Left ventricle myocardium inferior (tissue), 1 donor: ENCODE results near the gene OR5AS1. TPM values are rescaled to one million over a fixed set of nuclear protein-coding genes. Genes with fewer than 3 reads are reported as not detected.
"Not testable (repeated sequence)": the region's sequence is repeated elsewhere in the genome, so short reads cannot be mapped to it uniquely, and the experiment has no call there.

Experiments used
- DNase-seq: peaks from one replicate; pipeline ENCODE4 v3.0.0-alpha.2; 2020
- H3K27ac ChIP-seq: fragments of 200-600 bp; replicated peaks from 2 replicates; pipeline ENCODE4 v1.8.0; 2021
- H3K27me3 ChIP-seq: fragments of 200-600 bp; 2 replicates; pipeline ENCODE4 v1.8.0; 2021; ENCODE audit warnings: low read depth
- H3K36me3 ChIP-seq: fragments of 200-600 bp; 2 replicates; pipeline ENCODE4 v1.8.0; 2021
- H3K4me1 ChIP-seq: fragments of 200-600 bp; 2 replicates; pipeline ENCODE4 v1.8.0; 2021
- H3K4me3 ChIP-seq: fragments of 200-600 bp; 2 replicates; pipeline ENCODE4 v1.8.0; 2021; ENCODE audit warnings: mild to moderate bottlenecking, moderate library complexity
- H3K9me3 ChIP-seq: fragments of 200-600 bp; replicated peaks from 2 replicates; pipeline ENCODE4 v1.8.0; 2021
- CTCF ChIP-seq: fragments of 200-600 bp; IDR thresholded peaks from 2 replicates; pipeline ENCODE4 v1.8.0; 2021; ENCODE audit warnings: antibody characterized with exemption, mild to moderate bottlenecking, borderline replicate concordance
- intact Hi-C: fragments of 100-400 bp; cut with micrococcal nuclease; formaldehyde crosslinking; loops from one replicate; pipeline ENCODE4 v1.11.0; 2022
- total RNA-seq: library from RNA; stranded (reverse); fragmentation: NEBNext Ultra II Directional; extraction: Animal tissue kit (Norgen Biotek cat#: 25700); gene quantifications from one replicate; pipeline ENCODE4 v1.2.1, GENCODE V29; 2021
- donor health status: DM: no; HTN: yes; CAD: no; lungs with severe emphysema.

Gene OR5AS1
- total RNA-seq, 1 donor from 2014 or later: not detected

DNA sequence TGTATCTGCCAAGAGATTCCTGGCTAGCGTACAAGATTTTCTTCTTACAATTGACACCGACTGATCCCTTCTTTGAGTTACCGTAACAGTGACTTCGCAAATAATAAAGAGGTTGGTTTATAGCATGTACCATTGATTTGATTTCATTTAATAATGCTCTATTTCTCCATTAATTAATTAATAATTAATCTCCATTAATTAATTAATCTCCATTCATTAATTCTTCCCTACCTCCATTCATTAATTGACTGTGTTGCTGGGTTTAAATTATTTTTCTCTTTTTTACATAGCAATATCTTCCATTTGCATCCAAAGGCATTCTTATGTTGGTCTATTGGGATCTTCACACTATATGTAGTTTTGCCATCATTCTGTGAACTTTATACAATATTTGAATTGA lies 21.0 kb downstream of the OR5AS1 start:
- intact Hi-C loops: no loop called here
- Histone ChIP-seq H3K4me3 (no peak overlapping the region), H3K4me1 (no peaks in the 10 kb centered on the region), H3K9me3 (peaks cover 14% of the 10 kb centered on the region), H3K36me3 (no peaks in the 10 kb centered on the region), H3K27me3 (no peaks in the 10 kb centered on the region), H3K27ac (no peak overlapping the region)
- DNase-seq: no peak
- TF ChIP-seq CTCF: no peak

- H3K4me3 ChIP-seq: no peak overlapping the region
- no peak overlapping the region for H3K27ac ChIP-seq
- intact Hi-C loops: no loop called here
- no peaks in the 10 kb centered on the region for H3K4me1 ChIP-seq
- TF ChIP-seq CTCF: no peak
- H3K36me3 ChIP-seq: no peaks in the 10 kb centered on the region
- H3K27me3 ChIP-seq: no peaks in the 10 kb centered on the region
- H3K9me3 ChIP-seq: peaks cover 10% of the 10 kb centered on the region
- DNase-seq: no peak
Measured at GRCh38 chr11:56049487-56049886, 22.0 kb downstream of the OR5AS1 start.

DNA sequence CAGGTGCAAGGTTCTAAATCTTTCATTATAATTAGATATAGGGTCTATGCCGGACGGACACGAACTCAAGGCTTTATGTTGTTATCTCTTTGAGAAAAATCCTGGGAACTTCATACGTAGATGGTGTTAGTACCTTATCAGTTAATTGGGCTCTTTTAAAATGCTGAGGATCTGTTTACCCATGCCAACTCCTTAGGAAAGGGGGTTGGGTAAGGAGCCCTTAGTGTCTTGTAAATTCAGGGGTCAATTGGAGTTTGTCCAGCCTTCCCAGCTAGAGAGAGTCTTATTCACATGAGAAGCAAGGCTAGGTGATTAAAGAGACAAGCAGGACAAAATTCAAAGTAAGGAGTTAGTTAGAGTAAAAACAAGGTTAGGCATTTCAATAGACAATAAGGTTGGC lies 28.9 kb downstream of the OR5AS1 start:
- intact Hi-C loops, H3K4me3 ChIP-seq, DNase-seq, H3K9me3 ChIP-seq, H3K27me3 ChIP-seq, H3K27ac ChIP-seq, H3K4me1 ChIP-seq, H3K36me3 ChIP-seq: not testable (repeated sequence)

GRCh38 chr11:56057661-56058237 lies 30.3 kb downstream of the OR5AS1 start:
- intact Hi-C loops, H3K9me3 ChIP-seq, H3K27ac ChIP-seq, H3K4me1 ChIP-seq, DNase-seq, H3K4me3 ChIP-seq, H3K27me3 ChIP-seq, H3K36me3 ChIP-seq: not testable (repeated sequence)

DNA sequence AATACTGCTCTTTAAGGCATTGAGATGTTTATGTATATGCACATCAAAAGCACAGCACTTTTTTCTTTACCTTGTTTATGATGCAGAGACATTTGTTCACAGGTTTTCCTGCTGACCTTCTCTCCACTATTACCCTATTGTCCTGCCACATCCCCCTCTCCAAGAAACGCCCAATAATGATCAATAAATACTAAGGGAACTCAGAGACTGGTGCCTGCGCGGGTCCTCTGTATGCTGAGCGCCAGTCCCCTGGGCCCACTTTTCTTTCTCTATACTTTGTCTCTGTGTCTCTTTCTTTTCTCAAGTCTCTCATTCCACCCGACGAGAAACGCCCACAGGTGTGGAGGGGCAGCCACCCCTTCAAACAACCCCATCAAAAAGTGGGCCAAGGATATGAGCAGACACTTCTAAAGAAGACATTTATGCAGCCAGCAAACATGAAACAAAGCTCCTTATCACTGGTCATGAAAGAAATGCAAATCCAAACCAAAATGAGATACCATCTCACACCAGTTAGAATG lies 30.9 kb downstream of the OR5AS1 start:
- H3K27me3 ChIP-seq, DNase-seq, H3K27ac ChIP-seq, intact Hi-C loops, H3K4me3 ChIP-seq, H3K36me3 ChIP-seq, H3K9me3 ChIP-seq, H3K4me1 ChIP-seq: not testable (repeated sequence)

GRCh38 chr11:56066980-56067379 lies 39.5 kb downstream of the OR5AS1 start:
- Histone ChIP-seq H3K4me1 (no peaks in the 10 kb centered on the region), H3K4me3 (no peak overlapping the region), H3K36me3 (no peaks in the 10 kb centered on the region), H3K9me3 (peaks cover 21% of the 10 kb centered on the region), H3K27me3 (no peaks in the 10 kb centered on the region), H3K27ac (no peak overlapping the region)
- no peak for TF ChIP-seq CTCF
- intact Hi-C loops: no loop called here
- DNase-seq: no peak

Other genes with a start within 250 kb of the OR5AS1 start
- not detected for gene OR5D14, start 232.1 kb upstream of the OR5AS1 start, total RNA-seq
- gene OR5L1, start 216.3 kb upstream of the OR5AS1 start, total RNA-seq: not detected
- gene OR5D18, start 208.0 kb upstream of the OR5AS1 start, total RNA-seq: not detected
- gene OR5L2, start 200.4 kb upstream of the OR5AS1 start, total RNA-seq: not detected
- not detected for gene OR5D16, start 188.9 kb upstream of the OR5AS1 start, total RNA-seq
- gene TRIM51, start 144.4 kb upstream of the OR5AS1 start, total RNA-seq: not detected
- not detected for gene OR5W2, start 113.1 kb upstream of the OR5AS1 start, total RNA-seq
- not detected for gene OR5I1, start 91.3 kb upstream of the OR5AS1 start, total RNA-seq
- gene OR10AG1, start 57.7 kb upstream of the OR5AS1 start, total RNA-seq: not detected
- not detected for gene OR5F1, start 33.0 kb upstream of the OR5AS1 start, total RNA-seq
- not detected for gene OR8I2, start 65.7 kb downstream of the OR5AS1 start, total RNA-seq
- gene OR8H2, start 76.0 kb downstream of the OR5AS1 start, total RNA-seq: not detected
- not detected for gene OR8H3, start 94.7 kb downstream of the OR5AS1 start, total RNA-seq
- gene OR8J3, start 112.5 kb downstream of the OR5AS1 start, total RNA-seq: not detected
- gene OR8K5, start 132.7 kb downstream of the OR5AS1 start, total RNA-seq: not detected
- not detected for gene OR5J2, start 149.0 kb downstream of the OR5AS1 start, total RNA-seq
- not detected for gene OR5T2, start 206.6 kb downstream of the OR5AS1 start, total RNA-seq
- not detected for gene OR5T3, start 224.6 kb downstream of the OR5AS1 start, total RNA-seq
- not detected for gene OR5T1, start 246.5 kb downstream of the OR5AS1 start, total RNA-seq